ENCODE measurements around the gene SMC1B. TPM values are rescaled to one million over a fixed set of nuclear protein-coding genes. Genes with fewer than 3 reads are reported as not detected.
"Not testable (repeated sequence)": the region's sequence is repeated elsewhere in the genome, so short reads cannot be mapped to it uniquely, and the experiment has no call there.

The SMC1B gene
- total RNA-seq, 1 donor from 2014 or later = not detected

- Histone ChIP-seq H3K9me3 (replicated peaks) (no peaks in the 10 kb centered on the region), H3K27me3 (ENCODE audit: low read depth) (no peaks in the 10 kb centered on the region), H3K36me3 (peaks cover 48% of the 10 kb centered on the region), H3K4me1 (peaks cover 53% of the 10 kb centered on the region), H3K4me3 (no peak overlapping the region), H3K27ac (replicated peaks) (peak overlapping the region; percentile 83)
- no peak for DNase-seq
- intact Hi-C loops (cut with micrococcal nuclease) = no loop called here
- TF ChIP-seq, protein P1, sequence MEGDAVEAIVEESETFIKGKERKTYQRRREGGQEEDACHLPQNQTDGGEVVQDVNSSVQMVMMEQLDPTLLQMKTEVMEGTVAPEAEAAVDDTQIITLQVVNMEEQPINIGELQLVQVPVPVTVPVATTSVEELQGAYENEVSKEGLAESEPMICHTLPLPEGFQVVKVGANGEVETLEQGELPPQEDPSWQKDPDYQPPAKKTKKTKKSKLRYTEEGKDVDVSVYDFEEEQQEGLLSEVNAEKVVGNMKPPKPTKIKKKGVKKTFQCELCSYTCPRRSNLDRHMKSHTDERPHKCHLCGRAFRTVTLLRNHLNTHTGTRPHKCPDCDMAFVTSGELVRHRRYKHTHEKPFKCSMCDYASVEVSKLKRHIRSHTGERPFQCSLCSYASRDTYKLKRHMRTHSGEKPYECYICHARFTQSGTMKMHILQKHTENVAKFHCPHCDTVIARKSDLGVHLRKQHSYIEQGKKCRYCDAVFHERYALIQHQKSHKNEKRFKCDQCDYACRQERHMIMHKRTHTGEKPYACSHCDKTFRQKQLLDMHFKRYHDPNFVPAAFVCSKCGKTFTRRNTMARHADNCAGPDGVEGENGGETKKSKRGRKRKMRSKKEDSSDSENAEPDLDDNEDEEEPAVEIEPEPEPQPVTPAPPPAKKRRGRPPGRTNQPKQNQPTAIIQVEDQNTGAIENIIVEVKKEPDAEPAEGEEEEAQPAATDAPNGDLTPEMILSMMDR (IDR thresholded peaks at IDR 0.05; ENCODE audit: borderline replicate concordance) = no peak
These were observed 84.4 kb downstream of the SMC1B start for GRCh38 chr22:45328822-45329529.

- peaks cover 56% of the 10 kb centered on the region for H3K36me3 ChIP-seq
- H3K4me1 ChIP-seq = peaks cover 55% of the 10 kb centered on the region
- H3K4me3 ChIP-seq; H3K9me3 ChIP-seq (replicated peaks); DNase-seq; intact Hi-C loops (cut with micrococcal nuclease); H3K27me3 ChIP-seq (ENCODE audit: low read depth): not testable (repeated sequence)
- peak overlapping the region; percentile 83 for H3K27ac ChIP-seq (replicated peaks)
These were observed 85.1 kb downstream of the SMC1B start for GRCh38 chr22:45328261-45328660.

DNA sequence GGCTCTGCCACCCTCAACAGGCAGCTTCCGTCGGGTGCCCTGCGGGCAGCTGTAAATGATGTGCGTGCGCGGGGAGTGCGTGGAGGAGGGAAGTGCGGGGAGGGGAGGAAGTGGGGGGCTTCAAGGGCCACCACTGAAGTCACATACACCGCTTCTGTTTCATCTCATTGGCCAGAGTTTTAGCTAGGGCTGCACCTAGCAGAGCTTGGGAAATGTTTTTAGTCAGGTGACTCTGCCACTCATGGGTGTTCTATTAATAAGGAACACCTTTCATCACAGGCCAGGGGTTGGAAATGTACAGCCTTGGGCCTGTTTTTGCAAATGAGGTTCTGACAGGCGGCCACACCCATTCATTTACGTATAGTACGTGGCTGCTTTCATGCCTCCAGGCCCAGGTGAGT is 89.1 kb downstream of the SMC1B start:
- H3K27me3 ChIP-seq (ENCODE audit: low read depth) = no peaks in the 10 kb centered on the region
- no peak overlapping the region for H3K4me3 ChIP-seq
- TF ChIP-seq, protein P1 (IDR thresholded peaks at IDR 0.05; ENCODE audit: borderline replicate concordance) = no peak
- no peak for DNase-seq
- intact Hi-C loops (cut with micrococcal nuclease) = no loop called here
- H3K27ac ChIP-seq (replicated peaks) = peak overlapping the region; percentile 39
- no peaks in the 10 kb centered on the region for H3K9me3 ChIP-seq (replicated peaks)
- H3K36me3 ChIP-seq = peaks cover 30% of the 10 kb centered on the region
- H3K4me1 ChIP-seq = peaks cover 56% of the 10 kb centered on the region

DNA sequence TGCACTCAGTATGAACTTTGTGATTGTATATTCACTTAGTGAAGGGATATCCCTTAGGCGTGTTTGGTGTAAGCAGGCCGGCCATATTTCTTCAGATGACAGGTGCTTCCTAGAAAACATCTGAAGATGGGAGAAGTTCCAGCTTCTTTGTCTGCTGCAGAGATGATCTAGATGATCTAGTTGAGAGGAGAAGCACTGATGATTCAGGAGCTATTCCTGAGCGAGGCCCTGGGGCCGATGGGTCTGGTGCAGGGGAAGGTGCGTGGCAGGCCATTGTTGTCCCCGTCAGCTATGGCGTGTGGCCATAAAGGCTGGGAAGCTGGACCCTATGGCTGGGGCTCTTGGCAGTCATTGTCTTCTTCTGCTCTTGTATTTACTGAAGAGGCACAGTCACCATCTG is 89.7 kb downstream of the SMC1B start:
- TF ChIP-seq, protein P1 (IDR thresholded peaks at IDR 0.05; ENCODE audit: borderline replicate concordance) = no peak
- peaks cover 56% of the 10 kb centered on the region for H3K4me1 ChIP-seq
- H3K4me3 ChIP-seq = no peak overlapping the region
- H3K27ac ChIP-seq (replicated peaks) = peak overlapping the region; percentile 39
- no peaks in the 10 kb centered on the region for H3K9me3 ChIP-seq (replicated peaks)
- DNase-seq = no peak
- H3K36me3 ChIP-seq = peaks cover 30% of the 10 kb centered on the region
- H3K27me3 ChIP-seq (ENCODE audit: low read depth) = no peaks in the 10 kb centered on the region
- intact Hi-C loops (cut with micrococcal nuclease) = no loop called here

DNA sequence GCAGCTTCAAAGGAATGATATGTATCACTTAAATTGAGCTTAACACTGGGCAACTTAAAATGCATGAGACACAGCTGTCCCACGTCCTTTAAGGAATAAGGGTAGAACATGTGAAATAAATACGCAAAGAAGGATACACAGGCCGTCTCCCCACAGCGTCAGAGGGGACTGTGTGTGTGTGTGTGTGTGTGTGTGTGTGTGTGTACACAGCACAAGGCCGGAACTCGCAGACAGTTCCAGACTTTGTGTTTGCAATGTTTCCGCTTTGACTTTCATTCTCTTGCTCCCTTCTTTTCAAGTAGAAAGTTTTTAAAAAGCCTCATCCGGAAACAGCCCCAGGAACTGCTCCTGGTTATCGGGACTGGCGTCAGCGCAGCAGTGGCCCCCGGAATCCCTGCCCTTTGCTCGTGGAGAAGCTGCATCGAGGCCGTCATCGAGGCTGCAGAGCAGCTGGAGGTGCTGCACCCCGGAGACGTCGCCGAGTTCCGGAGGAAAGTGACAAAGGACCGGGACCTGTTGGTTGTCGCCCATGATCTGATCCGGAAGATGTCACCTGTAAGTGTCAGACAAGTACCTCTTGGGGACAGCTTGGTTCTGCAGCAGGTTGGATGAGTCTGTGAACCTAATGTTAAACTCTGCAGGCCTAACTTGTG is 90.4 kb downstream of the SMC1B start:
- TF ChIP-seq, protein P1 (IDR thresholded peaks at IDR 0.05; ENCODE audit: borderline replicate concordance) = no peak
- H3K27me3 ChIP-seq (ENCODE audit: low read depth) = no peaks in the 10 kb centered on the region
- H3K36me3 ChIP-seq = peaks cover 30% of the 10 kb centered on the region
- no peak overlapping the region for H3K4me3 ChIP-seq
- intact Hi-C loops (cut with micrococcal nuclease) = no loop called here
- H3K4me1 ChIP-seq = peaks cover 58% of the 10 kb centered on the region
- H3K27ac ChIP-seq (replicated peaks) = no peak overlapping the region
- no peak for DNase-seq
- no peaks in the 10 kb centered on the region for H3K9me3 ChIP-seq (replicated peaks)

DNA sequence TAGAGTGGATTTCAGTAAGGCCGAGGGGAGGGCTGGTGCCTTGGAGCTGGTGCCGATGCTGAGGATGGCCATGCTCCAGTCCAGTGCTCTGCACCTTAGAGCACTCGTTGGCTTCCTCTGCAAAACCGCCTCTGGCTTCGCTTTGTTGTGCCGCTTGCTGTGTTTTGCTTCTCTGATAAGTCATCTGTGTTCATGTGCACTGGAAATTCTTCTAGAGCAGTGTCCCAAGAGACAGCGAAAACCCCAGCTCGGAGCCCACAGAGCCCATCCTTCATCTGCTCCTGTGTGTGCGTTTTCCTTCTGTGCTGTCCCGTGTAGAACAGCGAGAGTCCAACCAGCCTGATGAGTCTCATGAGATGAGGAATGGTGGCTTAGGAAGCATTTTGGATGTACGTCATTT is 91.6 kb downstream of the SMC1B start:
- H3K27ac ChIP-seq (replicated peaks) = no peak overlapping the region
- intact Hi-C loops (cut with micrococcal nuclease) = no loop called here
- TF ChIP-seq, protein P1 (IDR thresholded peaks at IDR 0.05; ENCODE audit: borderline replicate concordance) = no peak
- no peak overlapping the region for H3K4me3 ChIP-seq
- DNase-seq = no peak
- H3K27me3 ChIP-seq (ENCODE audit: low read depth) = no peaks in the 10 kb centered on the region
- H3K9me3 ChIP-seq (replicated peaks) = no peaks in the 10 kb centered on the region
- peaks cover 70% of the 10 kb centered on the region for H3K4me1 ChIP-seq
- H3K36me3 ChIP-seq = peaks cover 21% of the 10 kb centered on the region
